WTC11 (cell line): ENCODE results near the gene PTPRT. TPM values are rescaled to one million over a fixed set of nuclear protein-coding genes. Genes with fewer than 3 reads are reported as not detected.

Experiments
- ATAC-seq: fragments of 200-7000 bp; cut with Tn5 transposase; 2 replicates; pipeline ENCODE4 v1.10.0; 2021; ENCODE audit warnings: mild to moderate bottlenecking, moderate library complexity
- CTCF ChIA-PET: fragments of 300-600 bp; sonication (Branson Sonifier 250); formaldehyde crosslinking; loops from one replicate; lab custom pipeline; 2021; ENCODE audit warnings: antibody characterized with exemption; lab: Charles Lee
- POLR2A ChIA-PET: fragments of 350-600 bp; sonication (Branson Sonifier 250); formaldehyde crosslinking; loops from one replicate; lab custom pipeline; 2021; ENCODE audit warnings: antibody characterized with exemption; lab: Charles Lee
- DNase-seq: peaks from one replicate; pipeline ENCODE4 v3.0.0; 2021; ENCODE audit warnings: low spot score
- H3K27ac Mint-ChIP-seq: 2 replicates; pipeline ENCODE4 v1.8.0; 2021; ENCODE audit warnings: mixed read lengths
- H3K27me3 Mint-ChIP-seq: 2 replicates; pipeline ENCODE4 v1.8.0; 2021; ENCODE audit warnings: low read depth, mild to moderate bottlenecking, moderate library complexity, mixed read lengths
- H3K36me3 Mint-ChIP-seq: 2 replicates; pipeline ENCODE4 v1.8.0; 2021; ENCODE audit warnings: mixed read lengths
- H3K4me1 Mint-ChIP-seq: 2 replicates; pipeline ENCODE4 v1.8.0; 2022; ENCODE audit warnings: mixed read lengths
- H3K4me3 Mint-ChIP-seq: 2 replicates; pipeline ENCODE4 v1.8.0; 2021; ENCODE audit warnings: mild to moderate bottlenecking, moderate library complexity, mixed read lengths
- H3K9me3 Mint-ChIP-seq: 2 replicates; pipeline ENCODE4 v1.8.0; 2021; ENCODE audit warnings: mixed read lengths
- ATF1 ChIP-seq: sonication (generic); formaldehyde crosslinking; IDR thresholded peaks from 2 replicates; pipeline ENCODE4 v1.8.1; 2023; ENCODE audit warnings: mild to moderate bottlenecking, moderate library complexity, missing genetic modification reagents
- ELF4 ChIP-seq: sonication (generic); formaldehyde crosslinking; IDR thresholded peaks from 2 replicates; pipeline ENCODE4 v1.8.1; 2022; ENCODE audit warnings: low read depth, mild to moderate bottlenecking, moderate library complexity, missing genetic modification reagents
- ETV6 ChIP-seq: sonication (generic); formaldehyde crosslinking; IDR thresholded peaks from 2 replicates; pipeline ENCODE4 v1.8.1; 2022; ENCODE audit warnings: mild to moderate bottlenecking, missing genetic modification reagents
- FOXP4 ChIP-seq: sonication (generic); formaldehyde crosslinking; IDR thresholded peaks from 2 replicates; pipeline ENCODE4 v1.8.0; 2022; ENCODE audit warnings: mild to moderate bottlenecking, missing genetic modification reagents
- IRF1 ChIP-seq: sonication (generic); formaldehyde crosslinking; IDR thresholded peaks from 2 replicates; pipeline ENCODE4 v1.8.0; 2023; ENCODE audit warnings: missing genetic modification reagents
- MLX ChIP-seq: sonication (generic); formaldehyde crosslinking; IDR thresholded peaks from 2 replicates; pipeline ENCODE4 v1.8.1; 2023; ENCODE audit warnings: mild to moderate bottlenecking, missing genetic modification reagents, moderate library complexity
- NR1H2 ChIP-seq: sonication (generic); formaldehyde crosslinking; IDR thresholded peaks from 2 replicates; pipeline ENCODE4 v1.9.0; 2021; ENCODE audit warnings: mild to moderate bottlenecking, moderate library complexity, missing genetic modification reagents
- PRRX2 ChIP-seq: fragments of 250-450 bp; sonication (Bioruptor Pico); IDR thresholded peaks from 2 replicates; pipeline ENCODE4 v1.8.0; 2021; ENCODE audit warnings: mild to moderate bottlenecking
- RORB ChIP-seq: fragments of 250-450 bp; sonication (Bioruptor Pico); IDR thresholded peaks from 2 replicates; pipeline ENCODE4 v1.9.0; 2021; ENCODE audit warnings: mild to moderate bottlenecking
- TEAD1 ChIP-seq: sonication (generic); formaldehyde crosslinking; IDR thresholded peaks from 2 replicates; pipeline ENCODE4 v1.8.0; 2022; ENCODE audit warnings: mild to moderate bottlenecking, missing genetic modification reagents
- ZBTB21 ChIP-seq: sonication (generic); formaldehyde crosslinking; IDR thresholded peaks from 2 replicates; pipeline ENCODE4 v1.8.1; 2023; ENCODE audit warnings: mild to moderate bottlenecking, missing genetic modification reagents, borderline replicate concordance
- ZNF317 ChIP-seq: sonication (generic); formaldehyde crosslinking; IDR thresholded peaks from 2 replicates; pipeline ENCODE4 v1.8.1; 2023; ENCODE audit warnings: low read depth, mild to moderate bottlenecking, moderate library complexity, missing genetic modification reagents, borderline replicate concordance
- ZNF423 ChIP-seq: fragments of 250-450 bp; sonication (Bioruptor Pico); IDR thresholded peaks from 2 replicates; pipeline ENCODE4 v2.1.2; 2022; ENCODE audit warnings: mild to moderate bottlenecking, moderate library complexity
- total RNA-seq: library from RNA; stranded (reverse); gene quantifications from 3 replicates; pipeline ENCODE4 v1.2.3, GENCODE V29; 2021
- TF ChIP-seq, protein P1 (sequence below): sonication (generic); formaldehyde crosslinking; IDR thresholded peaks from 2 replicates; pipeline ENCODE4 v1.8.1; 2022; ENCODE audit warnings: mild to moderate bottlenecking, missing genetic modification reagents, moderate library complexity, borderline replicate concordance
- TF ChIP-seq, protein P2 (sequence below): sonication (generic); formaldehyde crosslinking; IDR thresholded peaks from 2 replicates; pipeline ENCODE4 v1.8.0; 2023; ENCODE audit warnings: mild to moderate bottlenecking, missing genetic modification reagents
- TF ChIP-seq, protein P3 (sequence below): sonication (generic); formaldehyde crosslinking; IDR thresholded peaks from 2 replicates; pipeline ENCODE4 v1.8.1; 2022; ENCODE audit warnings: low read depth, mild to moderate bottlenecking, moderate library complexity, missing genetic modification reagents, borderline replicate concordance
- TF ChIP-seq, protein P4 (sequence below): sonication (generic); formaldehyde crosslinking; IDR thresholded peaks from 2 replicates; pipeline ENCODE4 v1.8.1; 2022; ENCODE audit warnings: mild to moderate bottlenecking, moderate library complexity, missing genetic modification reagents

The PTPRT gene
- total RNA-seq, 1 experiment from 2014 or later, result 1.1 TPM

GRCh38 chr20:42046371-42047085 lies 1143.2 kb downstream of the PTPRT start:
- no peaks in the 10 kb centered on the region for H3K27me3 Mint-ChIP-seq
- no peak for TF ChIP-seq ELF4 (CRISPR knock-in tag)
- TF ChIP-seq, protein P1, sequence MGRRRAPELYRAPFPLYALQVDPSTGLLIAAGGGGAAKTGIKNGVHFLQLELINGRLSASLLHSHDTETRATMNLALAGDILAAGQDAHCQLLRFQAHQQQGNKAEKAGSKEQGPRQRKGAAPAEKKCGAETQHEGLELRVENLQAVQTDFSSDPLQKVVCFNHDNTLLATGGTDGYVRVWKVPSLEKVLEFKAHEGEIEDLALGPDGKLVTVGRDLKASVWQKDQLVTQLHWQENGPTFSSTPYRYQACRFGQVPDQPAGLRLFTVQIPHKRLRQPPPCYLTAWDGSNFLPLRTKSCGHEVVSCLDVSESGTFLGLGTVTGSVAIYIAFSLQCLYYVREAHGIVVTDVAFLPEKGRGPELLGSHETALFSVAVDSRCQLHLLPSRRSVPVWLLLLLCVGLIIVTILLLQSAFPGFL (CRISPR knock-in tag), result no peak
- TF ChIP-seq ZNF317, result no peak
- TF ChIP-seq NR1H2 (CRISPR knock-in tag), result no peak
- no peak for TF ChIP-seq PRRX2 (CRISPR knock-in tag)
- TF ChIP-seq MLX, result no peak
- no peak for TF ChIP-seq RORB
- TF ChIP-seq ZBTB21, result no peak
- TF ChIP-seq IRF1 (CRISPR knock-in tag), result no peak
- TF ChIP-seq, protein P2, sequence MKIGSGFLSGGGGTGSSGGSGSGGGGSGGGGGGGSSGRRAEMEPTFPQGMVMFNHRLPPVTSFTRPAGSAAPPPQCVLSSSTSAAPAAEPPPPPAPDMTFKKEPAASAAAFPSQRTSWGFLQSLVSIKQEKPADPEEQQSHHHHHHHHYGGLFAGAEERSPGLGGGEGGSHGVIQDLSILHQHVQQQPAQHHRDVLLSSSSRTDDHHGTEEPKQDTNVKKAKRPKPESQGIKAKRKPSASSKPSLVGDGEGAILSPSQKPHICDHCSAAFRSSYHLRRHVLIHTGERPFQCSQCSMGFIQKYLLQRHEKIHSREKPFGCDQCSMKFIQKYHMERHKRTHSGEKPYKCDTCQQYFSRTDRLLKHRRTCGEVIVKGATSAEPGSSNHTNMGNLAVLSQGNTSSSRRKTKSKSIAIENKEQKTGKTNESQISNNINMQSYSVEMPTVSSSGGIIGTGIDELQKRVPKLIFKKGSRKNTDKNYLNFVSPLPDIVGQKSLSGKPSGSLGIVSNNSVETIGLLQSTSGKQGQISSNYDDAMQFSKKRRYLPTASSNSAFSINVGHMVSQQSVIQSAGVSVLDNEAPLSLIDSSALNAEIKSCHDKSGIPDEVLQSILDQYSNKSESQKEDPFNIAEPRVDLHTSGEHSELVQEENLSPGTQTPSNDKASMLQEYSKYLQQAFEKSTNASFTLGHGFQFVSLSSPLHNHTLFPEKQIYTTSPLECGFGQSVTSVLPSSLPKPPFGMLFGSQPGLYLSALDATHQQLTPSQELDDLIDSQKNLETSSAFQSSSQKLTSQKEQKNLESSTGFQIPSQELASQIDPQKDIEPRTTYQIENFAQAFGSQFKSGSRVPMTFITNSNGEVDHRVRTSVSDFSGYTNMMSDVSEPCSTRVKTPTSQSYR (CRISPR knock-in tag), result no peak
- TF ChIP-seq, protein P3, sequence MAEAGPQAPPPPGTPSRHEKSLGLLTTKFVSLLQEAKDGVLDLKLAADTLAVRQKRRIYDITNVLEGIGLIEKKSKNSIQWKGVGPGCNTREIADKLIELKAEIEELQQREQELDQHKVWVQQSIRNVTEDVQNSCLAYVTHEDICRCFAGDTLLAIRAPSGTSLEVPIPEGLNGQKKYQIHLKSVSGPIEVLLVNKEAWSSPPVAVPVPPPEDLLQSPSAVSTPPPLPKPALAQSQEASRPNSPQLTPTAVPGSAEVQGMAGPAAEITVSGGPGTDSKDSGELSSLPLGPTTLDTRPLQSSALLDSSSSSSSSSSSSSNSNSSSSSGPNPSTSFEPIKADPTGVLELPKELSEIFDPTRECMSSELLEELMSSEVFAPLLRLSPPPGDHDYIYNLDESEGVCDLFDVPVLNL (CRISPR knock-in tag), result no peak
- no peak for TF ChIP-seq ETV6 (CRISPR knock-in tag)
- no peak for TF ChIP-seq TEAD1 (CRISPR knock-in tag)
- TF ChIP-seq FOXP4 (CRISPR knock-in tag), result no peak
- no peak for TF ChIP-seq ATF1
- TF ChIP-seq, protein P4, sequence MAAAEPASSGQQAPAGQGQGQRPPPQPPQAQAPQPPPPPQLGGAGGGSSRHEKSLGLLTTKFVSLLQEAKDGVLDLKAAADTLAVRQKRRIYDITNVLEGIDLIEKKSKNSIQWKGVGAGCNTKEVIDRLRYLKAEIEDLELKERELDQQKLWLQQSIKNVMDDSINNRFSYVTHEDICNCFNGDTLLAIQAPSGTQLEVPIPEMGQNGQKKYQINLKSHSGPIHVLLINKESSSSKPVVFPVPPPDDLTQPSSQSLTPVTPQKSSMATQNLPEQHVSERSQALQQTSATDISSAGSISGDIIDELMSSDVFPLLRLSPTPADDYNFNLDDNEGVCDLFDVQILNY (CRISPR knock-in tag), result no peak
- TF ChIP-seq ZNF423 (CRISPR knock-in tag), result no peak
- H3K4me1 Mint-ChIP-seq, result no peaks in the 10 kb centered on the region
- H3K9me3 Mint-ChIP-seq, result peaks cover 17% of the 10 kb centered on the region
- H3K4me3 Mint-ChIP-seq, result no peak overlapping the region
- ChIA-PET CTCF (no interaction called here), POLR2A (no interaction called here)
- no peaks in the 10 kb centered on the region for H3K36me3 Mint-ChIP-seq
- H3K27ac Mint-ChIP-seq, result no peak overlapping the region
- DNase-seq (no peak), ATAC-seq (no peak)
